OCI-LY3 (cell line): ENCODE results near the gene ABCC10.
"Not testable (repeated sequence)": the region's sequence is repeated elsewhere in the genome, so short reads cannot be mapped to it uniquely, and the experiment has no call there.

ENCODE experiments used
- H2AFZ ChIP-seq: fragments of 200-600, 300-600 bp; shearing (Covaris generic); 2 replicates; pipeline ENCODE4 v1.6.0; 2014; ENCODE audit warnings: antibody characterized with exemption, low read depth, low read length
- H3K27ac ChIP-seq: fragments of 200-600, 300-600 bp; sonication (generic); 2 replicates; pipeline ENCODE4 v1.5.1; 2014; ENCODE audit warnings: mild to moderate bottlenecking, low read length, moderate library complexity, mixed read lengths
- H3K27me3 ChIP-seq: fragments of 200-600, 300-600 bp; sonication (generic); 2 replicates; pipeline ENCODE4 v1.6.1; 2014; ENCODE audit warnings: low read depth, low read length, mixed read lengths
- H3K36me3 ChIP-seq: fragments of 200-600, 300-600 bp; sonication (generic); replicated peaks from 2 replicates; pipeline ENCODE3; 2014; ENCODE audit warnings: low read depth, low read length, mixed read lengths
- H3K4me1 ChIP-seq: fragments of 300-600, 200-600 bp; sonication (generic); 2 replicates; pipeline ENCODE4 v1.6.1; 2014; ENCODE audit warnings: low read length, mixed read lengths
- H3K4me2 ChIP-seq: fragments of 200-600, 300-600 bp; sonication (generic); 2 replicates; pipeline ENCODE4 v1.6.1; 2014; ENCODE audit warnings: low read length, mixed read lengths
- H3K4me3 ChIP-seq: fragments of 300-600, 200-600 bp; sonication (generic); 2 replicates; pipeline ENCODE4 v1.5.1; 2014; ENCODE audit warnings: antibody characterized with exemption, mild to moderate bottlenecking, low read length, moderate library complexity
- H3K79me2 ChIP-seq: fragments of 300-600, 200-600 bp; shearing (Covaris generic); 2 replicates; pipeline ENCODE4 v1.6.1; 2014; ENCODE audit warnings: mild to moderate bottlenecking, low read length, mixed read lengths
- H3K9ac ChIP-seq: fragments of 300-600, 200-600 bp; shearing (Covaris generic); 2 replicates; pipeline ENCODE4 v1.6.0; 2014; ENCODE audit warnings: mild to moderate bottlenecking, low read length, moderate library complexity
- H3K9me3 ChIP-seq: fragments of 200-600, 300-600 bp; shearing (Covaris generic); 2 replicates; pipeline ENCODE4 v1.6.1; 2014; ENCODE audit warnings: low read length, mixed read lengths; ENCODE audit not compliant: insufficient read depth
- H4K20me1 ChIP-seq: fragments of 200-600, 300-600 bp; sonication (generic); 2 replicates; pipeline ENCODE4 v1.6.1; 2016; ENCODE audit warnings: low read length, mixed read lengths; ENCODE audit not compliant: insufficient read depth
- EZH2phosphoT487 ChIP-seq: fragments of 200-600 bp; shearing (Covaris generic); IDR thresholded peaks from 2 replicates; pipeline ENCODE4 v1.6.1; 2018; ENCODE audit warnings: antibody characterized with exemption, mixed run types, low read depth
- TF ChIP-seq, protein P1 (sequence below): fragments of 200-600, 300-600 bp; sonication (generic); IDR thresholded peaks from 2 replicates; pipeline ENCODE4 v1.5.1; 2014; ENCODE audit warnings: antibody characterized with exemption, low read length, low read depth

The ABCC10 gene

DNA sequence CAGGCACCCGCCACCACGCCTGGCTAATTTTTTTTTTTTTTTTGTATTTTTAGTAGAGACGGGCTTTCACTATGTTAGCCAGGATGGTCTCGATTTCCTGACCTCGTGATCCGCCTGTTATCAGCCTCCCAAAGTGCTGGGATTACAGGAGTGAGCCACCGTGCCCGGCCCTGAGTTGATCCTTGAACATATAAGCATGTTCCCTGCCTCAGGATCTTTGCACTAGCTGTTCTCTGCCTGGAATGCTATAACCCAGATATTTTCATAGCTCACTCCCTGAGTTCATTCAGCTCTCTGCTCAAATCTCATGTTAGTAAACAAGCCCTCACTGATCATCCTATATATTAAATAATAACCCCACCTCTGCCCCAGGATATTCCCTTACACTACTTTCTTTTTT lies 37.0 kb downstream of the ABCC10 start:
- no peaks in the 10 kb centered on the region for H3K9me3 ChIP-seq
- H3K27ac ChIP-seq: no peak overlapping the region
- no peak overlapping the region for H3K4me2 ChIP-seq
- no peak overlapping the region for H2AFZ ChIP-seq
- no peaks in the 10 kb centered on the region for H3K36me3 ChIP-seq
- H3K27me3 ChIP-seq: peaks cover 12% of the 10 kb centered on the region
- H3K79me2 ChIP-seq: no peaks in the 10 kb centered on the region
- H3K4me1 ChIP-seq: no peaks in the 10 kb centered on the region
- no peaks in the 10 kb centered on the region for H4K20me1 ChIP-seq
- no peak for TF ChIP-seq EZH2phosphoT487
- TF ChIP-seq, protein P1, sequence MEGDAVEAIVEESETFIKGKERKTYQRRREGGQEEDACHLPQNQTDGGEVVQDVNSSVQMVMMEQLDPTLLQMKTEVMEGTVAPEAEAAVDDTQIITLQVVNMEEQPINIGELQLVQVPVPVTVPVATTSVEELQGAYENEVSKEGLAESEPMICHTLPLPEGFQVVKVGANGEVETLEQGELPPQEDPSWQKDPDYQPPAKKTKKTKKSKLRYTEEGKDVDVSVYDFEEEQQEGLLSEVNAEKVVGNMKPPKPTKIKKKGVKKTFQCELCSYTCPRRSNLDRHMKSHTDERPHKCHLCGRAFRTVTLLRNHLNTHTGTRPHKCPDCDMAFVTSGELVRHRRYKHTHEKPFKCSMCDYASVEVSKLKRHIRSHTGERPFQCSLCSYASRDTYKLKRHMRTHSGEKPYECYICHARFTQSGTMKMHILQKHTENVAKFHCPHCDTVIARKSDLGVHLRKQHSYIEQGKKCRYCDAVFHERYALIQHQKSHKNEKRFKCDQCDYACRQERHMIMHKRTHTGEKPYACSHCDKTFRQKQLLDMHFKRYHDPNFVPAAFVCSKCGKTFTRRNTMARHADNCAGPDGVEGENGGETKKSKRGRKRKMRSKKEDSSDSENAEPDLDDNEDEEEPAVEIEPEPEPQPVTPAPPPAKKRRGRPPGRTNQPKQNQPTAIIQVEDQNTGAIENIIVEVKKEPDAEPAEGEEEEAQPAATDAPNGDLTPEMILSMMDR: no peak
- H3K4me3 ChIP-seq: no peak overlapping the region
- no peak overlapping the region for H3K9ac ChIP-seq

DNA sequence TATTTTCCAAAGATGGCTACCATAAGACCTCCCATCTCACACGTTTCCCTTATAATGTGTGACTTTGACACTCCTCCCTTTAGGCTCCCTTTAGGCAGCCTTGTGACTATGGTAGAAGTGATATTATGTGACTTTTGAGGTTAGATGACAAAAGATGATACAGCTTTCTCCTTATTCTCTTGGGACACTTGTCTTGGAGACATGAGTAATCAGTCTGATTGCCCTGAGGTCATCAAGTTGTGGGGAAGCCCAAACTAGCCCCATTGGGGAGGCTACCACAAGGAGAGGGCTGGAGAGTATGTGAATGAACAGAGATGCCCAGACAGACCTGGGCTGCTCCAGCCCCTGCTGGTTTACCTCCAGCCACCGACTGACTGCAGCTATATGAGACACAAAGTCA lies 38.6 kb downstream of the ABCC10 start:
- H3K4me3 ChIP-seq: no peak overlapping the region
- H3K9me3 ChIP-seq: no peaks in the 10 kb centered on the region
- H3K79me2 ChIP-seq: no peaks in the 10 kb centered on the region
- H2AFZ ChIP-seq: no peak overlapping the region
- TF ChIP-seq EZH2phosphoT487: no peak
- TF ChIP-seq, protein P1: no peak
- no peaks in the 10 kb centered on the region for H3K36me3 ChIP-seq
- H3K9ac ChIP-seq: no peak overlapping the region
- H3K27ac ChIP-seq: no peak overlapping the region
- no peaks in the 10 kb centered on the region for H3K4me1 ChIP-seq
- no peak overlapping the region for H3K4me2 ChIP-seq
- peaks cover 12% of the 10 kb centered on the region for H3K27me3 ChIP-seq
- no peaks in the 10 kb centered on the region for H4K20me1 ChIP-seq

DNA sequence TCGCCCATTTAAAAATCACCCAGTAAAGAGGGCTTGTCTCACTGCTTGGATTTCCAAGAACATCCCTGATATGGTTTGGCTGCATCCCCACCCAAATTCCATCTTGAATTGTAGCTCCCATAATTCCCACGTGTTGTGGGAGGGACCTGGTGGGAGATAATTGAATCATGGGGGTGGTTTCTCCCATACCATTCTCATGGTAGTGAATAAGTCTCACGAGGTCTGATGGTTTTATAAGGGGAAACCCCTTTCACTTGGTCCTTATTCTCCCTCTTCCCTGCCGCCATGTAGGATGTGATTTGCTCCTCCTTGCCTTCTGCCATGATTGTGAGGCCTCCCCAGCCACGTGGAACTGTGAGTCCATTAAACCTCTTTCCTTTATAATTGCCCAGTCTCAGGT lies 39.9 kb downstream of the ABCC10 start:
- H2AFZ ChIP-seq, H3K36me3 ChIP-seq, H3K4me1 ChIP-seq, H3K9ac ChIP-seq, H3K9me3 ChIP-seq, H4K20me1 ChIP-seq, H3K4me2 ChIP-seq, H3K4me3 ChIP-seq, H3K79me2 ChIP-seq, H3K27ac ChIP-seq: not testable (repeated sequence)
- H3K27me3 ChIP-seq: peaks cover 13% of the 10 kb centered on the region

DNA sequence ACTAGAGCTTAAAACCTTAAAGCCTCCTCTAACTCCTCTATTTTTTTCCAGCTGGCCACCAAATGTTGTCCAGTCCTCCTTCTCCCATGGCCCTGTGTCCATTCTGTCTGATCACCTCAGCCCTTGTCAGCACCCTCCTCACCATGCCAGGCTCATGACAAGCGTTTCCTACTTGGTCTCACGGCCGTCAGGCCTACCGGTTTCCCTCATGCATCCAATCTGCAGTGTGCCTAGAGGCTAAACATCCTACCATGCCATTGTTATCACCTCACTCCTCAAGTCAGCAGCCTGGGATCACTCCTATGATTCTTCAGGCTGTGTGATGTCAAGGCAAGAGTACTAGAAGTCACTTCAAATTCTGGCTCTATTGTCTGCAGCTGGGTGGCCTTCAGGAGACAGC lies 40.4 kb downstream of the ABCC10 start:
- peaks cover 9% of the 10 kb centered on the region for H3K27me3 ChIP-seq
- H3K36me3 ChIP-seq: no peaks in the 10 kb centered on the region
- H3K79me2 ChIP-seq: no peaks in the 10 kb centered on the region
- H3K4me2 ChIP-seq: no peak overlapping the region
- H3K27ac ChIP-seq: no peak overlapping the region
- H2AFZ ChIP-seq: no peak overlapping the region
- TF ChIP-seq, protein P1: no peak
- no peak for TF ChIP-seq EZH2phosphoT487
- no peak overlapping the region for H3K4me3 ChIP-seq
- no peaks in the 10 kb centered on the region for H3K9me3 ChIP-seq
- H3K4me1 ChIP-seq: no peaks in the 10 kb centered on the region
- H3K9ac ChIP-seq: no peak overlapping the region
- no peaks in the 10 kb centered on the region for H4K20me1 ChIP-seq

DNA sequence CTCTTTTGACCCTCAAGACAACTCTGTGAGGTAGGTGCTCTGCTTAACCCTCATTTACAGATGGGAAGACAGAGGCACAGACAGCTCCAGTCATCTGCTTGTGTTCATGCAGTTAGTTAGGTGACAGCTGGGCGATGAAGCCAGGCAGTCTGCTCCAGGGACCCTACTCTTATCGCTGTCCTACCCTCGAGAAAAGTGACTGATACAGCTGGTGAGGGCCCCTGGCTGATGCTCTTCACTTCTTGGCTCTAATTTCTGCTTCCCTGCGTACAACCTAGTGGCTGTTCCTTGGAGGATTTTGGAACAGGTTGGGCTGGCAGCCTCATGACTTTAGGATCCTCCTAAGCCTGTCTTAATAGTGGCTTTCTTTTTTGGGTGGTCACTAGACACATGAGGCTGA lies 40.9 kb downstream of the ABCC10 start:
- peaks cover 6% of the 10 kb centered on the region for H3K27me3 ChIP-seq
- H2AFZ ChIP-seq: no peak overlapping the region
- H4K20me1 ChIP-seq: no peaks in the 10 kb centered on the region
- H3K4me1 ChIP-seq: no peaks in the 10 kb centered on the region
- H3K27ac ChIP-seq: no peak overlapping the region
- H3K4me3 ChIP-seq: no peak overlapping the region
- H3K4me2 ChIP-seq: no peak overlapping the region
- TF ChIP-seq, protein P1: no peak
- TF ChIP-seq EZH2phosphoT487: no peak
- no peaks in the 10 kb centered on the region for H3K79me2 ChIP-seq
- no peaks in the 10 kb centered on the region for H3K36me3 ChIP-seq
- H3K9me3 ChIP-seq: no peaks in the 10 kb centered on the region
- no peak overlapping the region for H3K9ac ChIP-seq
